CD14-positive monocyte (primary cell): ENCODE measurements around the gene SCAI. TPM values are rescaled to one million over a fixed set of nuclear protein-coding genes. Genes with fewer than 3 reads are reported as not detected.

Experiments used
- DNase-seq, 3 donors: peaks; one replicate each; pipeline ENCODE4 v3.0.0-alpha.2; 2011 to 2022
- H2AFZ ChIP-seq: 2 replicates; pipeline ENCODE4 v1.6.0; 2012; ENCODE audit warnings: mild to moderate bottlenecking, low read depth, low read length, inconsistent platforms; ENCODE audit not compliant: insufficient read depth, poor library complexity, severe bottlenecking
- H3K27ac ChIP-seq, 2 donors: 1 replicate in 1 of 2; 2 replicates in 1 of 2; pipeline ENCODE4 v1.5.1; 2012 to 2013; ENCODE audit warnings: low read length in 2 of 2, control low read depth in 1 of 2, inconsistent platforms in 1 of 2, low read depth in 1 of 2, mild to moderate bottlenecking in 1 of 2
- H3K27me3 ChIP-seq, 2 donors: one replicate each; pipeline versions ENCODE4 v1.6.0 to v1.6.1; 2011 to 2013; ENCODE audit warnings: low read length in 2 of 2; ENCODE audit not compliant: control insufficient read depth in 2 of 2, insufficient read depth in 2 of 2
- H3K36me3 ChIP-seq, 2 donors: replicated peaks in 1 of 2; 1 replicate in 1 of 2; 2 replicates in 1 of 2; pipeline versions ENCODE4 v1.5.1 to v1.6.1; 2012 to 2013; ENCODE audit warnings: low read length in 2 of 2, control low read depth in 1 of 2, inconsistent platforms in 1 of 2, mild to moderate bottlenecking in 1 of 2; ENCODE audit not compliant: insufficient read depth in 2 of 2, control insufficient read depth in 1 of 2
- H3K4me1 ChIP-seq, 2 donors: 1 replicate in 1 of 2; 2 replicates in 1 of 2; pipeline versions ENCODE4 v1.5.1 to v1.6.1; 2012 to 2013; ENCODE audit warnings: low read length in 2 of 2, control low read depth in 1 of 2, inconsistent platforms in 1 of 2, mild to moderate bottlenecking in 1 of 2, moderate library complexity in 1 of 2; ENCODE audit not compliant: insufficient read depth in 2 of 2, control insufficient read depth in 1 of 2
- H3K4me2 ChIP-seq: replicated peaks from 2 replicates; pipeline ENCODE3; 2012; ENCODE audit warnings: low read length, moderate library complexity, mild to moderate bottlenecking; ENCODE audit not compliant: poor library complexity, severe bottlenecking; ENCODE audit errors: extremely low read depth
- H3K4me3 ChIP-seq, 3 experiments: fragments of 200-600 bp in 1 of 3; sonication (generic) in 1 of 3; replicated peaks in 1 of 3; 1 replicate in 2 of 3; 2 replicates in 1 of 3; pipeline ENCODE4 v1.5.1; 2011 to 2013; ENCODE audit warnings: low read length in 3 of 3, mild to moderate bottlenecking in 3 of 3, control low read depth in 2 of 3, low read depth in 2 of 3, inconsistent platforms in 1 of 3, moderate library complexity in 1 of 3
- H3K79me2 ChIP-seq: 2 replicates; pipeline ENCODE4 v1.6.0; 2012; ENCODE audit warnings: mild to moderate bottlenecking, control low read depth, inconsistent platforms, low read length, moderate library complexity; ENCODE audit not compliant: insufficient read depth
- H3K9ac ChIP-seq: 2 replicates; pipeline ENCODE4 v1.6.0; 2017; ENCODE audit warnings: low read length, mild to moderate bottlenecking; ENCODE audit not compliant: insufficient read depth, poor library complexity, severe bottlenecking
- H3K9me3 ChIP-seq, 2 donors: replicated peaks in 1 of 2; 1 replicate in 1 of 2; 2 replicates in 1 of 2; pipeline versions ENCODE4 v1.5.1 to v1.6.1; 2012 to 2013; ENCODE audit warnings: low read length in 2 of 2, control low read depth in 1 of 2; ENCODE audit not compliant: control insufficient read depth in 1 of 2, insufficient read depth in 1 of 2
- H4K20me1 ChIP-seq: 2 replicates; pipeline ENCODE4 v1.6.0; 2012; ENCODE audit warnings: mild to moderate bottlenecking, low read length, control low read depth, moderate library complexity; ENCODE audit not compliant: insufficient read depth
- H3K27ac Mint-ChIP-seq, 7 donors: one replicate each; pipeline ENCODE4 v1.8.0; 2020; ENCODE audit warnings: mild to moderate bottlenecking in 7 of 7, mixed read lengths in 7 of 7, moderate library complexity in 6 of 7, inconsistent platforms in 2 of 7
- H3K27me3 Mint-ChIP-seq, 3 donors: one replicate each; pipeline ENCODE4 v1.8.0; 2021 to 2022; ENCODE audit warnings: low read depth in 3 of 3, mild to moderate bottlenecking in 3 of 3, mixed read lengths in 3 of 3, moderate library complexity in 3 of 3, inconsistent platforms in 1 of 3
- H3K36me3 Mint-ChIP-seq, 2 donors: one replicate each; pipeline ENCODE4 v1.8.0; 2020; ENCODE audit warnings: mixed read lengths in 2 of 2, inconsistent platforms in 1 of 2, mild to moderate bottlenecking in 1 of 2
- H3K4me1 Mint-ChIP-seq: one replicate; pipeline ENCODE4 v1.8.0; 2020; ENCODE audit warnings: mild to moderate bottlenecking, mixed read lengths
- H3K4me3 Mint-ChIP-seq, 2 donors: one replicate each; pipeline ENCODE4 v1.8.0; 2020; ENCODE audit warnings: mild to moderate bottlenecking in 2 of 2, mixed read lengths in 2 of 2, moderate library complexity in 1 of 2
- H3K9me3 Mint-ChIP-seq, 7 donors: one replicate each; pipeline ENCODE4 v1.8.0; 2020 to 2022; ENCODE audit warnings: mixed read lengths in 7 of 7, mild to moderate bottlenecking in 6 of 7, moderate library complexity in 6 of 7, inconsistent platforms in 2 of 7
- WGBS: methylation state at CpG from one replicate; pipeline ENCODE4 v1.1.5; 2013; ENCODE audit warnings: missing lambda C conversion rate; ENCODE audit not compliant: insufficient coverage; 5-methylcytosine and 5-hydroxymethylcytosine counted together
- intact Hi-C, 2 donors: fragments of 100-400 bp; cut with micrococcal nuclease; formaldehyde crosslinking; loops; one replicate each; pipeline versions ENCODE4 v1.15.0 to v1.15.1; 2023
- polyA plus RNA-seq, 3 donors: library from polyadenylated mRNA; depleted of rRNA in 1 of 3; unstranded in 2 of 3; stranded (reverse) in 1 of 3; fragments of 300-500 nt in 2 of 3; fragments of >200 nt in 1 of 3; fragmentation: Illumina TruSeq in 2 of 3; gene quantifications; 1 replicate in 2 of 3; 2 replicates in 1 of 3; pipeline ENCODE4 v1.2.3, GENCODE V29; 2012 to 2021
- TF ChIP-seq, protein P1 (sequence below): fragments of 200-600 bp; IDR thresholded peaks from one replicate; pipeline ENCODE4 v1.8.0; 2022; ENCODE audit warnings: antibody characterized with exemption, mild to moderate bottlenecking

SCAI gene
- polyA plus RNA-seq, 3 donors, result 0.76 to 1.4 (median 0.84) TPM

DNA sequence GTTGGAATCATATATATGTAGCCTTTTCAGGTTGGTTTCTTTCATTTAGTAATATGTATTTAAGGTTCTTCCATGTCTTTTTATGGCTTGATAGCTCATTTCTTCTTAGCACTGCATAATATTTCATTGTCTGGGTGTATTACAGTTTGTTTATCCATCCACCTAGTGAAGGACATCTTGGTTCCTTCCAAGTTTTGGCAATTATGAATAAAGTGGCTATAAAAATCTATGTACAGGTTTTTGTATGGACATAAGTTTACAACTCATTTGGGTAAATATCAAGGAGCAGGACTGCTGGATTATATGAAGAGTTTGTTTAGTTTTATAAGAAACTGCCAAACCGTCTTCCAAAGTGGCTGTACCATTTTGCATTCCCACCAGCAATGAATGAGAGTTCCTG lies 34.6 kb upstream of the SCAI start:
- Mint-ChIP-seq H3K27me3 (peaks cover 0 to 4% (median 2%) of the 10 kb centered on the region in 3 donors), H3K9me3 (no peaks in the 10 kb centered on the region), H3K4me3 (no peak overlapping the region), H3K27ac (no peak overlapping the region), H3K36me3 (peaks cover 17 to 23% of the 10 kb centered on the region in 2 donors), H3K4me1 (peaks cover 10% of the 10 kb centered on the region)
- H3K27ac ChIP-seq, result no peak overlapping the region
- H4K20me1 ChIP-seq, result peaks cover 100% of the 10 kb centered on the region
- TF ChIP-seq, protein P1, sequence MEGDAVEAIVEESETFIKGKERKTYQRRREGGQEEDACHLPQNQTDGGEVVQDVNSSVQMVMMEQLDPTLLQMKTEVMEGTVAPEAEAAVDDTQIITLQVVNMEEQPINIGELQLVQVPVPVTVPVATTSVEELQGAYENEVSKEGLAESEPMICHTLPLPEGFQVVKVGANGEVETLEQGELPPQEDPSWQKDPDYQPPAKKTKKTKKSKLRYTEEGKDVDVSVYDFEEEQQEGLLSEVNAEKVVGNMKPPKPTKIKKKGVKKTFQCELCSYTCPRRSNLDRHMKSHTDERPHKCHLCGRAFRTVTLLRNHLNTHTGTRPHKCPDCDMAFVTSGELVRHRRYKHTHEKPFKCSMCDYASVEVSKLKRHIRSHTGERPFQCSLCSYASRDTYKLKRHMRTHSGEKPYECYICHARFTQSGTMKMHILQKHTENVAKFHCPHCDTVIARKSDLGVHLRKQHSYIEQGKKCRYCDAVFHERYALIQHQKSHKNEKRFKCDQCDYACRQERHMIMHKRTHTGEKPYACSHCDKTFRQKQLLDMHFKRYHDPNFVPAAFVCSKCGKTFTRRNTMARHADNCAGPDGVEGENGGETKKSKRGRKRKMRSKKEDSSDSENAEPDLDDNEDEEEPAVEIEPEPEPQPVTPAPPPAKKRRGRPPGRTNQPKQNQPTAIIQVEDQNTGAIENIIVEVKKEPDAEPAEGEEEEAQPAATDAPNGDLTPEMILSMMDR, result no peak
- WGBS, result no CpG with 5 or more reads among the region's 1 CpG
- H3K79me2 ChIP-seq, result peaks cover 100% of the 10 kb centered on the region
- H3K4me2 ChIP-seq, result no peak overlapping the region
- DNase-seq, result no peak
- intact Hi-C loops, result no loop called here
- no peaks in the 10 kb centered on the region for H3K27me3 ChIP-seq
- H3K9me3 ChIP-seq, result no peaks in the 10 kb centered on the region
- no peak overlapping the region for H2AFZ ChIP-seq
- no peak overlapping the region for H3K9ac ChIP-seq
- no peak overlapping the region for H3K4me3 ChIP-seq
- H3K4me1 ChIP-seq, result peaks cover 3 to 5% of the 10 kb centered on the region in 2 donors
- H3K36me3 ChIP-seq, result peaks cover 0 to 16% of the 10 kb centered on the region in 2 donors

DNA sequence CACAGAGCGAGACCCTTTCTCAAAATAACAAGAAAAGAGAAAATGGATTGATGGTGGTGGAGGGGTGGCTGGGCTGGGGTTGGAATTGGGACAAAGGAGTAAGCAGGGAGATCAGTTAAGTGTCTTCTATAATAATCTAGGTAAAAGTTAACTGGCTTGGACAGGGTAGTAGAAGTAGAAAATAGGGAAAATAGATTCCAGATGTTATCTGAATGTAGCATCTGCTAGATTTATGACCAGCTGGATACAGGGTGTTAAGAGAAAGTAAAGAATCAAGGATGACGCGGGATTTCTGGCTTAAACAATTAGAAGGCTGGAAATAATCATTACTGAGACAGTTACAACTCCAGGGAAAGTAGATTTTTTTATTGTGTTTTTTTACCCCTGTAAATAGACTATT lies 33.3 kb upstream of the SCAI start:
- Mint-ChIP-seq H3K9me3 (no peaks in the 10 kb centered on the region), H3K27ac (peak overlapping the region in 4 of 7 donors; percentile 4 to 36 (median 24)), H3K27me3 (peaks cover 0 to 4% (median 2%) of the 10 kb centered on the region in 3 donors), H3K36me3 (peaks cover 17 to 19% of the 10 kb centered on the region in 2 donors), H3K4me1 (peaks cover 17% of the 10 kb centered on the region), H3K4me3 (no peak overlapping the region)
- WGBS, result 100% methylated on average over 2 of the region's 3 CpGs
- intact Hi-C loops, result no loop called here
- DNase-seq, result no peak
- Histone ChIP-seq H3K79me2 (peaks cover 100% of the 10 kb centered on the region), H3K36me3 (peaks cover 0 to 16% of the 10 kb centered on the region in 2 donors), H3K4me1 (peaks cover 11 to 15% of the 10 kb centered on the region in 2 donors), H3K9ac (no peak overlapping the region), H3K4me2 (no peak overlapping the region), H4K20me1 (peaks cover 100% of the 10 kb centered on the region), H3K27me3 (no peaks in the 10 kb centered on the region), H3K27ac (no peak overlapping the region), H3K4me3 (no peak overlapping the region), H3K9me3 (no peaks in the 10 kb centered on the region), H2AFZ (no peak overlapping the region)
- TF ChIP-seq, protein P1, result no peak
